Activated T-helper 2 cell treated with anti-CD3 and anti-CD28 coated beads, Interferon-gamma antibody, Interleukin-2, Interleukin-4, amounts not matched to agents 10 μg/mL and 5 μg/mL and 100 μg/mL, durations not matched to agents 14 hours and 24 hours and 36 hours (primary cell): ENCODE results near the gene CD93. TPM values are rescaled to one million over a fixed set of nuclear protein-coding genes. Genes with fewer than 3 reads are reported as not detected.

ENCODE experiments used
- DNase-seq: peaks from one replicate; pipeline ENCODE4 v3.0.0; 2021; ENCODE audit warnings: low spot score
- H3K27ac Mint-ChIP-seq: one replicate; pipeline ENCODE4 v1.8.0; 2021; ENCODE audit warnings: mixed read lengths
- H3K27me3 Mint-ChIP-seq: one replicate; pipeline ENCODE4 v1.8.0; 2021; ENCODE audit warnings: low read depth, mixed read lengths
- H3K36me3 Mint-ChIP-seq: one replicate; pipeline ENCODE4 v1.8.0; 2021; ENCODE audit warnings: low read depth, mixed read lengths
- H3K4me1 Mint-ChIP-seq: one replicate; pipeline ENCODE4 v1.8.0; 2021; ENCODE audit warnings: low read depth, mixed read lengths
- H3K4me3 Mint-ChIP-seq: one replicate; pipeline ENCODE4 v1.8.0; 2021; ENCODE audit warnings: low read depth, mild to moderate bottlenecking, moderate library complexity, mixed read lengths
- H3K9me3 Mint-ChIP-seq: one replicate; pipeline ENCODE4 v1.8.0; 2021; ENCODE audit warnings: mixed read lengths
- intact Hi-C: fragments of 100-400 bp; cut with micrococcal nuclease; formaldehyde crosslinking; loops from one replicate; pipeline ENCODE4 v1.15.1; 2023
- total RNA-seq: library from RNA; stranded (reverse); gene quantifications from 2 replicates; pipeline ENCODE4 v1.2.3, GENCODE V29; 2022

The CD93 gene
- total RNA-seq, 1 donor from 2014 or later, result 1.9 TPM

GRCh38 chr20:23103284-23104018, 17.3 kb upstream of the CD93 start:
- Mint-ChIP-seq H3K27me3 (peaks cover 2% of the 10 kb centered on the region), H3K27ac (no peak overlapping the region), H3K4me3 (no peak overlapping the region), H3K9me3 (no peaks in the 10 kb centered on the region), H3K4me1 (no peaks in the 10 kb centered on the region), H3K36me3 (no peaks in the 10 kb centered on the region)
- intact Hi-C loops, result no loop called here
- DNase-seq, result no peak

DNA sequence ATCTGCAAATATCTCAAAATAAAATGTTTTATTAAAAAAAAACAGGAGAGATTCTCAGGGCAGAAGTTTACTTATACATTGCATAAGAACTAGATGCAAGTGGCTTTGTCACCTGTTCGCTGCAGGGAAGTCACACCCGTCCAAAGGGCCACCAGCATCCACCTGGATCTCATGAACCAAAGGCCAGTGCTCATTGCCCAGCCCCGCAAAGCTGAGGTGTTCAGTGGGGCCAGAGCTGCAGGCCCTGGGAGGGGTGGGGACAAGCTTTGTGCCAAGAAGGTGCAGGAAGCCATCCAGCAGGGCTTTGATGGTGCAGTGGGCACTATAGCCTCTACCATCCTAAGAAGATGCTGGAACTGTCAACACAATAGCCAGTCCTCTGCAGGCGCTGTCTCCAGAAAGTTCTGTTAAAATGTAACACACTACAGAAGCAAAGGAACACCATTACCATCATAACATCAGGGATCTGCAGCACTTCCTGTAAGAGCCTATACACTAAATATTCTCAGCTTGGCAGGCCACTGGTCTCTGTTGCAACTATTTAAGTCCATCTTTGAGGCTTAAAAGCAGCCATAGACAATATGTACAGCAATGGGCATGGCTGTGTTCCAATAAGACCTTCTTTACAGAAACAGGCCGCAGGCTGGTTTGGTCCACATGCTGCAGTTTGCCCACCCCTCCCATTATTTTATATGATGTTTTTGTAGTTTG, 15.7 kb upstream of the CD93 start:
- DNase-seq, result no peak
- Mint-ChIP-seq H3K4me3 (no peak overlapping the region), H3K4me1 (no peaks in the 10 kb centered on the region), H3K27ac (no peak overlapping the region), H3K27me3 (peaks cover 4% of the 10 kb centered on the region), H3K36me3 (no peaks in the 10 kb centered on the region), H3K9me3 (no peaks in the 10 kb centered on the region)
- intact Hi-C loops, result no loop called here

DNA sequence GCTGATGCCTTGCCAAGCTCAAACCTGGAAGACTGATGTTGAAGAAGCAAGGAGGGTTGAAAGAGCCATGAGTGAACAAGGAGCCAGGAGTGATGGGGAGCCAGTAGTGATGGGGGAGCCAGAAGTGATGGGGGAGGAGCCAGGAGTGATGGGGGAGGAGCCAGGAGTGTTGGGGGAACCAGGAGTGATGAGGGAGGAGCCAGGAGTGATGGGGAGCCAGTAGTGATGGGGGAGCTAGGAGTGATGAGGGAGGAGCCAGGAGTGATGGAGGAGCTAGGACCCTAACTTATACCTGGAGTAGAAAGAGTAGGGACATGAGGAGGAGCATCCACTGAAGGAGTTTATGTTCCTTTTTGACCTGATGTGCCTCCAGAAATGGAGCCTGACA, 14.6 kb upstream of the CD93 start:
- no peak for DNase-seq
- Mint-ChIP-seq H3K4me3 (no peak overlapping the region), H3K9me3 (no peaks in the 10 kb centered on the region), H3K27me3 (peaks cover 3% of the 10 kb centered on the region), H3K4me1 (no peaks in the 10 kb centered on the region), H3K36me3 (no peaks in the 10 kb centered on the region), H3K27ac (no peak overlapping the region)
- intact Hi-C loops, result no loop called here

DNA sequence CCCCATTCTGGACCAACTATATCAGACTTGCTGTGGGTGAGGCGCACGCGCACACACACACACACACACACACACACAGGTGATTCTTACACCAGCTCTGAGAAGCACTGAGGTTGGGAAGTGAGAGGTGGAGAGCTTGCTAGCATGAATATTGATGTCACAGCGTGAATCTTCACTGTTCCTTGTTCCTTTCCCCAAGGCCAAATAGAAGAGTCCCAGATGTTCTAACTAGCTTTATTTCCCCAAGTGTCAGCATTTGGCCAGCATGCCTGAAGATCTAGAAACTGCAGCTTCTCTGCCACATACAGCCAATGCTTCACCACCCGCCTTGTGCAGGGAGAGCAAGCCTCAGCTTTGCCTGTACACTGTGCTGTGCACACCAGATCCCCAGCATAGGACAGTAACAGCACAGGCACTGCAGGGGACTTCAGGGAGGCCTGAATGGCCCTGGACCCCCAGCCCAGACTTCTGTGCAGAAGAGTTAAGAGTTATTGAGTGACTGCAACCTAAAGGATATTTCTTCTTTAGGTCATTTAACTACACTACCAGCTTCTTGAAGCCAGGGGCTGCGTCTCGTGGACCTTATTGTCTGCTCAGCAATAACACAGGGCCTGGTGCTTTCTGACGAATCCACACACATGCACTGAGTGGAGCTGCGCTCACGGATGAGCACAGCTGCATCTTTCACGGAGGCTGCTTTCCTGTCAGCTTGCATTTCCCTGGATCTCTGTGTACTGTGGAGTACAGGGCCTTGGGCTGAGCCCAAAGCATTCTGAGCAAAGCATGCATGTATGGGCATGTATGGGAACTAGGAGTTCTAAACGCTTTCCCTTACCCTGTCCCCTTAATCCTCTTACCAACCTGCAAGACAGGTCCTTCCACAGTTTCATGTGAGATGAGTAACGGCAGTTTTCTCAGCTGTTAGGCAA, 13.9 kb upstream of the CD93 start:
- H3K9me3 Mint-ChIP-seq, result no peaks in the 10 kb centered on the region
- H3K27me3 Mint-ChIP-seq, result peaks cover 3% of the 10 kb centered on the region
- H3K4me3 Mint-ChIP-seq, result no peak overlapping the region
- intact Hi-C loops, result no loop called here
- no peaks in the 10 kb centered on the region for H3K4me1 Mint-ChIP-seq
- no peak overlapping the region for H3K27ac Mint-ChIP-seq
- H3K36me3 Mint-ChIP-seq, result no peaks in the 10 kb centered on the region
- DNase-seq, result no peak

GRCh38 chr20:23097636-23098580, 11.8 kb upstream of the CD93 start:
- intact Hi-C loops, result no loop called here
- no peaks in the 10 kb centered on the region for H3K4me1 Mint-ChIP-seq
- H3K36me3 Mint-ChIP-seq, result no peaks in the 10 kb centered on the region
- no peak overlapping the region for H3K4me3 Mint-ChIP-seq
- DNase-seq, result no peak
- H3K27me3 Mint-ChIP-seq, result peaks cover 6% of the 10 kb centered on the region
- no peaks in the 10 kb centered on the region for H3K9me3 Mint-ChIP-seq
- no peak overlapping the region for H3K27ac Mint-ChIP-seq

DNA sequence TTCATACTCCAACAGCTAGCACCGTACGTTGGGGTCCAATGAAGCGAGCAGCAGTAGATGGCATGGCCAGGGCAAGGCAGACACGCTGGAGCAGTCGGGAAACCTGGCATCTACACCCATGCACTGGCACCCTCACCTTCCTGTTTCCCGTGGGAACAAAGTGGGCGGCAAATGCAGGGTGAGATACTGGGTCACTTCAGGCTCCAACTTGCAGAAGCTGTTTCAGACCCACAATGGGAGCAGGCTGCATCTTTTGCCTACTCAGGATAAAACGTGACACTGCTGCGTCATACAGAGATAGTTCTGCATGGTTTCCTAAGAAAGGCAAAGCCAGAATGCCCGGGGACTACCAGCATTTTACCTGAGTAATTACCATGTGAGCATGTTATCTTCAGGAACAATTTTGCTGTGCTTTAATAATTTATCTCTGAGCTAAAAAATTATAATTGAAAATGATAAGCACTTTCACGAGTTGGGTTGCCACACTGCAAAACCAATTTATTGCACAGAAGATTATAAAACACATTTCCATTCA, 10.9 kb upstream of the CD93 start:
- H3K9me3 Mint-ChIP-seq, result no peaks in the 10 kb centered on the region

GRCh38 chr20:23096097-23096496, 10.0 kb upstream of the CD93 start:
- Mint-ChIP-seq H3K27me3 (peaks cover 6% of the 10 kb centered on the region), H3K4me1 (no peaks in the 10 kb centered on the region), H3K27ac (no peak overlapping the region), H3K9me3 (no peaks in the 10 kb centered on the region), H3K4me3 (no peak overlapping the region), H3K36me3 (no peaks in the 10 kb centered on the region)
- intact Hi-C loops, result no loop called here
- no peak for DNase-seq

More for the DNA sequence above, 10.9 kb upstream of the CD93 start:
- Mint-ChIP-seq H3K4me1 (no peaks in the 10 kb centered on the region), H3K27ac (no peak overlapping the region), H3K36me3 (no peaks in the 10 kb centered on the region), H3K27me3 (peaks cover 6% of the 10 kb centered on the region), H3K4me3 (no peak overlapping the region)
- DNase-seq, result no peak
- intact Hi-C loops, result no loop called here

GRCh38 chr20:23095499-23095898, 9.4 kb upstream of the CD93 start:
- Mint-ChIP-seq H3K27me3 (peaks cover 6% of the 10 kb centered on the region), H3K36me3 (no peaks in the 10 kb centered on the region), H3K27ac (no peak overlapping the region), H3K9me3 (no peaks in the 10 kb centered on the region), H3K4me3 (no peak overlapping the region), H3K4me1 (no peaks in the 10 kb centered on the region)
- no peak for DNase-seq
- intact Hi-C loops, result no loop called here

DNA sequence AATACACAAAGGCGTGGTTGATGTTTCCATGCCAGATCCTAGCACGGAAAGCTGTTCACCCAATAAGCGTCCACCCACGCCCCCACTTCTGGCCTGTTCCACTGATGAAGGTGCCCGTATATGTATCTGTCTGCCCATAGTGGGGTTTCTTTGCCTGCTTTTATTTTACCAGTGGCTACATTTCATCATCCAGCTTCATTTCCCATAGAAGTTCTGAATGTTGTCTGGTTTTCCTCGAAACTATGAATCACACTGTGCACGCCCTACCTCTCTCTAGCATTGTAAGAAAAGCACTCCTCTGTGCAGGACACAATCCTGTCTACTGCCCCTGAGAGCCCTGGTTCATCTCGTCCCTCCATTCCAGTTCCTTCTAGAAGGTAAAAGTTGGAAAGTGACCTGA, 8.8 kb upstream of the CD93 start:
- peaks cover 6% of the 10 kb centered on the region for H3K27me3 Mint-ChIP-seq
- H3K36me3 Mint-ChIP-seq, result no peaks in the 10 kb centered on the region
- H3K4me1 Mint-ChIP-seq, result no peaks in the 10 kb centered on the region
- no peaks in the 10 kb centered on the region for H3K9me3 Mint-ChIP-seq
- H3K27ac Mint-ChIP-seq, result no peak overlapping the region
- no peak for DNase-seq
- H3K4me3 Mint-ChIP-seq, result no peak overlapping the region
- intact Hi-C loops, result no loop called here

DNA sequence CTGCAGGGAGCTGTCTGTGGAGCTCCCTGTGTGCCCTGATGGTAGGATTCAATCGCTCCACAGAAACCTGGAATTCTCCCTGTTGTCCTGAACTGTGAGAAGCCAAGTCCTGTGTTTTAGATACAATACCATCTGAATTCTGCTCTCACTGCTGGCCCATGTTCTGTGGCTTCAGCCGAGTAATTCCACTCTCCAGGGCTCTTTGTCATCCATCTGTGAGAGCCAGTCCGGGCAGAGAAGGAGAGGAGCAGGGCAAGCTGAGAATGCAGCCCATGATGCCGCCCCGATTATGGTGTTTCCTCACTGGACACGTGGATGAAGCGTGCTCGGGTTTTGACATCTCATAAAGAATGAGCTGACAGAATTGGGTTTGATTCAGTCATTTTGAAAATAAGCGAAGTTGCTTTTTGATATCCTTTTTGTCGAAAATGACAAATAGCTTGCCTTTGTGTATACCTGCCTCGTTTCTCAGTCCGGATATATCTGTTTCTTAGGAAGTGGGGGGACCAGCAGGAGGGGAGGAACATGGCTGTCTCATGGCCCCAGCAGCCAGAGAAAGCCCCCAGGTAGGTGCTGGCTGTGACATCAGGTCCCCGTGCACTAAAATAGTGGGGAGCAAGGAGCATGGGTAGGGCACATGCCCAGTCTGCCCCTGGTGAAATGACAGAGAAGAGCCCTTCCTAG, 8.2 kb upstream of the CD93 start:
- Mint-ChIP-seq H3K36me3 (no peaks in the 10 kb centered on the region), H3K27me3 (peaks cover 6% of the 10 kb centered on the region), H3K27ac (no peak overlapping the region), H3K9me3 (no peaks in the 10 kb centered on the region), H3K4me1 (no peaks in the 10 kb centered on the region), H3K4me3 (no peak overlapping the region)
- DNase-seq, result no peak
- intact Hi-C loops, result no loop called here

DNA sequence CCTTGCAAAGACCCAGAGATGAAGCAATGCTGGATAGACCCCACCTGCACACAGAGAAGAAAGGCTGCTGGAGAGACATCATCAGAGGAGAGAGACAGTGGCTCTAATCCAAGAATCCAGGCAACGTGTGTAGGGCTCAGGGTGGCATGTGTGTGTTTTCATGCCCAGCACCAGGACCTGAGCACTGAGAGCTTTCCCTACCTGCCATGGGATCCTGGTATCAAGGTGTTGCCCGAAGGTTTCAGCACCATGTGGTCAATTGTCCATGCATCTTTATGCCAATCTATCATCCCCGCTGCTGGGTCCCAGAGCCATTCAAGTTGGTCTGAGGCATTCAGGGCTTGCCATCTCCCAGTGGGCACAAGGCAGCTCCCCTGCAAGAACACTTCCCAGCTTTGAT, 7.5 kb upstream of the CD93 start:
- intact Hi-C loops, result no loop called here
- Mint-ChIP-seq H3K4me1 (no peaks in the 10 kb centered on the region), H3K36me3 (no peaks in the 10 kb centered on the region), H3K27ac (no peak overlapping the region), H3K27me3 (peaks cover 6% of the 10 kb centered on the region), H3K9me3 (no peaks in the 10 kb centered on the region), H3K4me3 (no peak overlapping the region)
- no peak for DNase-seq
